Stimulated activated CD4-positive, alpha-beta T cell treated with anti-CD3 and anti-CD28 coated beads, Interleukin-12 subunit alpha, Interleukin-12 subunit beta, amount 100 ng/mL, for 24 hours (primary cell): ENCODE measurements around the gene ADSL.
"Not testable (repeated sequence)": the region's sequence is repeated elsewhere in the genome, so short reads cannot be mapped to it uniquely, and the experiment has no call there.

Source experiments
- DNase-seq, 2 experiments: peaks; one replicate each; pipeline ENCODE4 v3.0.0-alpha.2; 2020; ENCODE audit warnings: low read depth in 2 of 2

ADSL gene

GRCh38 chr22:40346185-40347118 lies at the start of gene ADSL:
Gene ADSL (plus strand): TSS chr22:40346500. CDS start chr22:40346559, 59 bp downstream.
- DNase-seq = peak; percentile 74 to 84

- no peak for DNase-seq
These were observed 46.0 kb upstream of the ADSL start for GRCh38 chr22:40300316-40300715.

DNA sequence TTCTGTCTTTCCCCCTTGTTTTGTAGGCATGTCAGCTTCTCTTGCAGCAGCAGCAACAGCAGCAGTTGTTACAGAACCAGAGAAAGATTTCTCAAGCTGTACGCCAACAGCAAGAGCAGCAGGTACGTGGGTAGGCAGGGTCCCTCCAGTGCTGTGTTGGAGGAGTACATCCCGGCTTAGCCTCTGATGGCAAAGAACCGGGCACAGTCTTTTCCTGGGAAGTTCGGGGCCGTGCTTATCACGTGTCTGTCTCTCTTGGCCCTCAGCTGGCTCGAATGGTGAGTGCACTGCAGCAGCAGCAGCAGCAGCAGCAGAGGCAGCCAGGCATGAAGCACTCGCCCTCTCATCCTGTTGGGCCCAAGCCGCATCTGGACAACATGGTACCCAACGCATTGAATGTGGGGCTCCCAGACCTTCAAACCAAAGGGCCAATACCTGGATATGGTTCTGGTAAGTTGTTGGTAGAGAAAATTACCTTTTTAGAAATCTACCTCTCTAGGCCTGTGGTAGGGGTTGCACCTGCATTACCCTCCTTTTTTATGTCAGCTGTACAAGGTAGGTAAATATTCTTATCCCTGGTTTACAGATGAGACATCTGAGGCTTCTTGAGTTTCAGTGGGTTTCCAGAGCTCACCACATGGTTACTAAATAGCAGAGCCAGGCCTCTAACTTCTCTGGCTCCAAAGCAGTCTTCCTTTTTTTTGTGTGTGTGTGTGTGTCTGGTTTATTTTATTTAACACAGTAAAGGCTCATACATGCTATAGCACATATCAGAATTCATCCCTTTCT lies 45.2 kb upstream of the ADSL start:
- no peak for DNase-seq

GRCh38 chr22:40302149-40302548 lies 44.2 kb upstream of the ADSL start:
- no peak for DNase-seq

- DNase-seq = no peak
These were observed 40.7 kb upstream of the ADSL start for GRCh38 chr22:40305625-40306024.

DNA sequence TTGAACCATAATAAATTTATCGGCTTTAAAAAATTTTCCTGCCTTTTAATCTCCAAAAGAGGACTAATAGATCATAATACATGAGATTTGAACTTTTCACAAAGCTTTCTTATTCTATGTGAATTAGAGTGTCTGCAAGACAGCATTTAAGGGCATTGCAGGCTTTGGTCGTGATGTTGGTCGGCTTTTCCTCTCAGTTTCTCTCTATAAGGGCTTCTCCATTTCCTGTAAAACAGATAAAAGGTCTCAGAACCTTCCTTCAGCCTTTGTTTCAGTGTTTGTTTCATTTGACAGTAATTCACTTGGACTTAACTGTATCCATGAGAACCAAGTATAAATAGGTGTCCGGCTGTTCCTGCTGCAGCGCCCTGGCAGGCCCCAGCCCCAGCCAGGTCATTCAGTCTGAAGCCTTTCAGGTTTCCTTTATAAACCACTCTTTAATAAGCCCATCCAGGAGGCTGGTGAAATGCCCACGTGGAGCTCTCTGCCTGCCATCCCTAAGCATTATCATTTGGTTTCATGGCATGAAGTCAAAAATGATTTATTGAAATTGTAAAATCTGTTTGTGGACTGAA lies 37.2 kb upstream of the ADSL start:
- DNase-seq = no peak

DNA sequence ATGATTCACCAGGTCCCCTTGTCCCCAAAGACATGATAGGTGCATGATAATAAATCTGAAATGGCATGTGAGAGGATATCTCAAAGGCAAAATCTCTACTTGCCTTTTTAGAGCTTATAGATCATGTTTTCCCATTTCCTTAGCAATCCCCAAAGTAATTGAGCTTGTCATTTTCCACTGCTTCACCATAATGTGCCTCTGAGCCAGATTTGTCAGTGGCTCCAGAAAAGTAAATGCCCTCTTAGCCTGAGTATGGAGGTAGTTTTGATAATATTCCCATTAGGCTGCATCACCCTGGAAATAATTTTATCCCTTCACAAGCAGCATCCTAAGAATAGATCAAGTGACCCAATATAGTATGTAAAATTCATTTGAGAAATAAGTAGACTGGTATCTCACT lies 36.7 kb upstream of the ADSL start:
- no peak for DNase-seq

DNA sequence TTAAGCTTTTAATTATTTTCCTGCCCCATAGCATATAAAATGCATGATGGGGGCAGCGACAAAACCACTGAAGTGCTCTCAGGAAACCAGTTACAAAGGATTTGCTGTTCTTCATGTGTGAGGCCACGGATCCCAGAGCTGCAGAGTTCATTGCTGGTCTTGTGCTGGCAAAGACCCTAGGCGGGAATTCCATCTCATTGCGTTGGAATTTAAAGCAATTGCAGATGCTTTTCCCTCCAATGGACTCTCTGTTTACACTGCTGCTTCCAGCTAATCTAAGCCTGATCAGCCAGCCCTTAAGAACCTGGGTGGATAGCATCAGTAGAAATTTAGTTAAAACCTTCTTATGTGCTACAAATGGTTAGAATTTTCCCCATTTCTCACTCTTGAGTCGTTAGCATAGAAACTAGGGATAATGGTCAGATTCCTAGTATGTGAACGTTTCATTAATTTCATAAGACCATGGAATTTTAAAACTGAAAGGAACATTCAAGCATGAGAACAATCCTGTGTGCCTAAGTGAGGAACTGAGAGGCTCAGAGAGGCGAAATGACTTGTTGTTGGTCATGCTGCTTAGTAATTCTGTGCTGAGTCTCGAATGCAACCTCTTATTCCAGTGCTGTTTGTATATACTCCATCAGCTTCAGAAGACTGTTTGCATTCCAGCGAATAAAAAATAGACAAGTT lies 36.1 kb upstream of the ADSL start:
- no peak for DNase-seq

GRCh38 chr22:40310768-40311120 lies 35.6 kb upstream of the ADSL start:
- no peak for DNase-seq

DNA sequence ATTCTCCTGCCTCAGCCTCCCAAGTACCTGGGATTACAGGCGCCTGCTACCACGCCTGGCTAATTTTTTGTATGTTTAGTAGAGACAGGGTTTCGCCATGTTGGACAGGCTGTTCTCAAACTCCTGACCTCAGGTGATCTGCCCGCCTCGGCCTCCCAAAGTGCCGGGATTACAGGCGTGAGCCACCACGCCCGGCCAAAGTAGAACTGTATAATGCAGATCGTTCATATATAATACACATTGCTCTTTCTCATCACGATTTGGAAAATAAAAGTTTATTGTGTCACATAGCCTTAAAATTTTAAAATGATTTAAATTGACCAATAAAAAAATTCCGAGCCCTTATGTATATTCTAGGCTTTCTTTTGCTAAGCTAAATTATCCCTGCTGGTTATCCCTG lies 34.7 kb upstream of the ADSL start:
- DNase-seq = not testable (repeated sequence)

DNA sequence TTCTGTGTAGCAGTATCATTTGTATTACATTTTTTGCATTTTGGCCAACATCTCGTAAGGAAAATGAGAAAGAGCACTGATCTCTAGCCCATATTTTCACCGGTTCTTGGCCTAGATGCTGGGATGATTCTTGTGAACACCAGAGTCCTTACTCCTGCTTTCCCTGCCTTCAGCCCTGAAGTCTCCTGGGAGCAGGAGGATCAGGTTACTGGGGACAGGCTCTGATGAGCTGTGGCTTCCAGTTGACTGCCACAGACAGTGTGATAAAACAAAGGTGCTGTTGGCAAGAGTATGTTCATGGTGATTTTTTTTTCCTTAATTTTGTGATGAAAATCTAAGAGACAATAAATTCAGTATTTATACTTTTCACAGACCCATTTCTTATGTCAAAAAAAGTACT lies 34.2 kb upstream of the ADSL start:
- no peak for DNase-seq

DNA sequence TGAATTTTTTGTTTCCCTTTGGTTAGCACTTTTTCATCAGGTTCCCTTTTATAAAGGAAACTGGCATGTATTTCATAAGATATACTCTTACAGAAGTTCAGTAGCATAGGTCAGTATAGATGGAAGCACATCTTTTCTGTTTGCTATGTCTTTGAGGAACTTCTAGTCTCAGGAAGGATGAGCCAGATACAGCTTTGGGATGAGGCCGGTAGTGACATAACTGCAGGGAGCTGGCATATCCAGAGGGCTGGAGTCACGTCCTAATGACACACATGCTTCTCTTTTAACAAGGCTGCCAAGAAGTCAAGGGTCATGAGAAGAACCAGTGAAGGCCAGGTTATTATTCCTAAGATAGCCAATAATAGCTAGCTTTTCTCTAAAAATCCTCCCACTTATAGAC lies 33.3 kb upstream of the ADSL start:
- DNase-seq = no peak

GRCh38 chr22:40314041-40314440 lies 32.3 kb upstream of the ADSL start:
- no peak for DNase-seq

- DNase-seq = no peak
These were observed 25.6 kb upstream of the ADSL start for GRCh38 chr22:40320687-40321086.

DNA sequence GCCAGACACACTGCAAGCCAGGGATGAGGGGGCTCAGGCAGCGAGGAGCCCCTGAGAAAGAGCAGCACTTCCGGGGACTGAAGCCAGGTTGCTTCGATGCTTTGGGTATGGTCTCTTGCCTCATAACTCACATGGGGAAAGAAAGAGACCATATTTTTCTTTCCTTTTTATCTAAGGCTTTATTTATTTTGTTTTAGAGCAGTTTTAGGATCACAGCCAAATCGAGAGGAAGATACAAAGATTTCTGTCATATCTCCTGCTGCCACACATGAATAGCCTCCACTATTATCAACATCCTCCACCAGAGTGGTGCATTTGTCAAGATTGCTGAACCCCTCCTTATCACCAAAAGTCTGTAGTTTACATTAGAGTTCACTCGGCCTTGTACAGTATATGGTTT lies 24.3 kb upstream of the ADSL start:
- DNase-seq = no peak

DNA sequence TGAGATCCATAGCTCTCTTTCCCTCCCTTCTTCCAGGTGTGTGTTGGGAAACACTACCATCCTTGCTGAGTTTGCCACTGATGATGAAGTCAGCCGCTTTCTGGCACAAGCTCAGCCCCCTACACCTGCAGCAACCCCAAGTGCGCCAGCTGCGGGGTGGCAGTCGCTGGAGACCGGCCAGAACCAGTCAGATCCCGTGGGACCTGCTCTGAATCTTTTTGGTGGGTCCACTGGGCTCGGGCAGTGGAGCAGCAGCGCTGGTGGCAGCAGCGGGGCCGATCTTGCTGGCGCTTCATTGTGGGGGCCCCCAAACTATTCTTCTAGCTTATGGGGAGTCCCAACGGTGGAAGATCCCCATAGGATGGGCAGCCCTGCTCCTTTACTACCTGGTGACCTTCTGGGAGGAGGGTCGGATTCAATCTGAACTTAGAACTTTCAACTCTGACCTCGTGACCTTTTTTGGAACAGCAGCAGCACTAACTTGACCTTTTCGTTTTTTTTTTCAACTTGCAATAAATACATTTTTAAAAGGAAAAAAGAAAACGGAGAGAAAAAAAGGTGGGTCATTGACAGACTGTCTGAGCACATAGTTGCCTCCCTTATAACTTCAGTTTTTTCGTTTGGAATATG lies 23.4 kb upstream of the ADSL start:
- DNase-seq = no peak

DNA sequence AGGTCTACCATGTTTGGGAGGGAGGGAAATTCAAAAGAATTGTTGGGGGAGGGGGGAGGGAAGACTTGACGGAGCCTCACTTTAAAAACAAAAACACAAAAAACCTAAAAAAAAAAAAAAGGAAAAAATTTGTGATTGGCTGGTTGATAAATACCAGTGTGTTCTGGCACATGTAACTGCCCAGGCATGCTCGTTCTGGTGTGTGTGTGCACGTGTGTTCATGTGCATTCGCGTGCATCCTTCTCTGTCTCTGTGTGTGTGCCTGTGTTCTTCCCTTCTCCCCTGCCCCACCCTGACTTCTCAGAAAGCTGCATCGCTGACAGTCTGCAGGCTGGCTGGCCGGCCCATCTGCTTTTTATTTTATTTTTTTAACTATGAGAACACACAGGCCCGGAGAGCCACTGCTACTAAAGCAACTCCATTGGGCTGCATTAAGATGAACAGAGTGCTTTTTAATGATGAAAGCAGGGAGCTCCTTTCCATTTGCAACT lies 22.6 kb upstream of the ADSL start:
- no peak for DNase-seq

DNA sequence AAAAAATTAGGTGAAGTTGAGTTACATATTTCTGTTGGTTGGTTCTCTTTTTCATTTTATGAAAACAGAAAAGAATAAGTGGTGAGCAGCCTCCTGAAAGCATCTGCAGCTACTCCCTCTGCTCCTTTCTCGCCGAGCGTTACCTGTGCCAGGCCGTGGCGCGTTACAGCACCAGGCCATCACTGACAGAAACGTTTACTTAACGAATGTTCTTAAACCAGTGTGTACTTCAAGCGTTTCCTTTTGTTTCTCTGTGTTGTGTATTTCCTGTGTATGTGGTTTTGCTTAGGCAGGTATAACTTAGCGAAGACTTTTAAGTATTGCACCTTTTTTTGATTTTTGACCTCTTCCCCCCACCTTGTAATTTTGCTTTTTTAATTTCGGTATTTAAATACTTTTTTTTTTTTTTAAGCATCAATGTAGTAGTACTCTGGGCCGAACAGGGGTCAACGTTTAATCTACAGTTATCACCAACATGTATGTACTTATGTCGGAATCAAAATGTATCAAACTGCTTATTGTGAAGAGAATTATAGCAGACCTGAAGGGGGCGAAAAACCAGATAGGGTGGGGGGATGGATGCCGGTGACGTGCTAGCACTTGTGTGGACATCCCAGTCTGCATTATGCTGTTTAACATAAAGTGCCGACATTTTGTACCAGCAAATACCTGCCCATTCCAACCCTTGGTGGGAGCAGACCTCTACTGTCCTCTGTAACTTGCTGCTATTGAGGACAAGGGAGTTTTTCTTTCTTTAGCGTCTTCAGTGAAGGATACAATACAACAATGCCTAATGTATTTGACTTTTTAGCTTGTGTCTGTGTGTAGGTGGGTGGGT lies 21.6 kb upstream of the ADSL start:
- DNase-seq = no peak

- DNase-seq = peak in 1 of 2 experiments; percentile 44
These were observed 21.0 kb upstream of the ADSL start for GRCh38 chr22:40325315-40325714.
